PC-3 (cell line): Measurements from ENCODE around the gene MGAT3. TPM values are rescaled to one million over a fixed set of nuclear protein-coding genes. Genes with fewer than 3 reads are reported as not detected.

Experiments
- ATAC-seq: fragments of 200-7000 bp; cut with Tn5 transposase; 2 replicates; pipeline ENCODE4 v1.9.1; 2020; ENCODE audit warnings: mild to moderate bottlenecking, moderate library complexity
- BruUV-seq: library from RNA; stranded (reverse); fragments of 400-500 nt; replicated peaks from 2 replicates; lab custom pipeline; 2021; lab: Mats Ljungman, UMichigan
- CTCF ChIA-PET: fragments of 300-600 bp; sonication (Branson Sonifier 250); formaldehyde crosslinking; loops from one replicate; lab custom pipeline; 2022; ENCODE audit warnings: antibody characterized with exemption; lab: Charles Lee
- POLR2A ChIA-PET: fragments of 300-600 bp; sonication (Branson Sonifier 250); formaldehyde crosslinking; loops from one replicate; lab custom pipeline; 2022; ENCODE audit warnings: antibody characterized with exemption; ENCODE audit not compliant: unreplicated experiment; lab: Charles Lee
- DNase-seq: peaks from one replicate; pipeline ENCODE4 v3.0.0-alpha.2; 2015
- H2AFZ ChIP-seq: fragments of 300-600 bp; sonication (generic); 2 replicates; pipeline ENCODE4 v1.6.0; 2016; ENCODE audit warnings: antibody characterized with exemption, low read length
- H3F3A ChIP-seq: fragments of 300-600 bp; sonication (generic); one replicate; pipeline ENCODE4 v1.6.0; 2017; ENCODE audit warnings: antibody characterized with exemption, low read length, control low read depth, mild to moderate bottlenecking; ENCODE audit not compliant: unreplicated experiment
- H3K27ac ChIP-seq: fragments of 300-600 bp; sonication (generic); 2 replicates; pipeline ENCODE4 v1.5.1; 2016; ENCODE audit warnings: mild to moderate bottlenecking, low read length
- H3K27me3 ChIP-seq: fragments of 300-600 bp; sonication (generic); 2 replicates; pipeline ENCODE4 v1.6.1; 2016; ENCODE audit warnings: low read length, mixed read lengths
- H3K36me3 ChIP-seq: fragments of 300-600 bp; sonication (generic); 2 replicates; pipeline ENCODE4 v1.6.1; 2016; ENCODE audit warnings: low read depth, mixed run types, low read length, mixed read lengths
- H3K4me1 ChIP-seq: fragments of 300-600 bp; sonication (generic); 2 replicates; pipeline ENCODE4 v1.5.1; 2016; ENCODE audit warnings: low read length; ENCODE audit not compliant: insufficient read depth
- H3K4me2 ChIP-seq: fragments of 300-600 bp; sonication (generic); 2 replicates; pipeline ENCODE4 v1.6.0; 2016; ENCODE audit warnings: low read length
- H3K4me3 ChIP-seq: fragments of 300-600 bp; sonication (generic); 2 replicates; pipeline ENCODE4 v1.5.1; 2016; ENCODE audit warnings: mild to moderate bottlenecking, low read length, mixed read lengths
- H3K79me2 ChIP-seq: fragments of 300-600 bp; sonication (generic); 2 replicates; pipeline ENCODE4 v1.6.1; 2017; ENCODE audit warnings: low read length, mixed read lengths
- H3K9ac ChIP-seq: fragments of 300-600 bp; sonication (generic); 2 replicates; pipeline ENCODE4 v1.6.0; 2016; ENCODE audit warnings: mild to moderate bottlenecking, low read length
- H3K9me2 ChIP-seq: fragments of 300-600 bp; sonication (generic); replicated peaks from 2 replicates; pipeline ENCODE4 v1.6.1; 2016; ENCODE audit warnings: mixed run types, low read length, mixed read lengths
- H3K9me3 ChIP-seq: fragments of 300-600 bp; sonication (generic); 2 replicates; pipeline ENCODE4 v1.6.1; 2016; ENCODE audit warnings: low read length, mixed read lengths
- H4K20me1 ChIP-seq: fragments of 300-600 bp; sonication (generic); 2 replicates; pipeline ENCODE4 v1.6.1; 2016; ENCODE audit warnings: low read length, mixed read lengths
- CTCF ChIP-seq: fragments of 300-600 bp; sonication (generic); conservative IDR thresholded peaks from 2 replicates; pipeline ENCODE4 v1.5.1; 2017; ENCODE audit warnings: antibody characterized with exemption, low read depth, mild to moderate bottlenecking, low read length
- EZH2 ChIP-seq: fragments of 300-600 bp; sonication (generic); IDR thresholded peaks from one replicate; pipeline ENCODE4 v1.6.1; 2017; ENCODE audit warnings: antibody characterized with exemption, mild to moderate bottlenecking, low read length; ENCODE audit not compliant: unreplicated experiment
- EZH2phosphoT487 ChIP-seq: fragments of 300-600 bp; sonication (generic); IDR thresholded peaks from 2 replicates; pipeline ENCODE4 v1.6.1; 2018; ENCODE audit warnings: mild to moderate bottlenecking, antibody characterized with exemption, low read length, borderline replicate concordance
- intact Hi-C: fragments of 100-400 bp; cut with micrococcal nuclease; formaldehyde crosslinking; loops from 2 replicates; pipeline ENCODE4 v1.9.0; 2023
- total RNA-seq: library from RNA; depleted of rRNA; stranded (reverse); fragments of >200 nt; gene quantifications from 2 replicates; pipeline ENCODE4 v1.2.3, GENCODE V29; 2014

MGAT3 gene
- total RNA-seq, 1 experiment from 2014 or later, result not detected

- no peaks in the 10 kb centered on the region for H3K27me3 ChIP-seq
- no peak overlapping the region for H3K27ac ChIP-seq
- H4K20me1 ChIP-seq, result no peaks in the 10 kb centered on the region
- H3K9me2 ChIP-seq, result no peaks in the 10 kb centered on the region
- H3K4me3 ChIP-seq, result no peak overlapping the region; the same call in 1 of the 2 replicates
- DNase-seq (no peak), ATAC-seq (no peak)
- peak overlapping the region; percentile 88 for H2AFZ ChIP-seq
- ChIA-PET CTCF (interaction anchor here (0.6 to 1.3 kb wide), 3 partner anchors 134 to 490 kb away, joined by 3 to 6 read pairs (median 5); partner anchors contain the start of gene TAB1), POLR2A (no interaction called here)
- no peaks in the 10 kb centered on the region for H3K9me3 ChIP-seq
- H3K36me3 ChIP-seq, result no peaks in the 10 kb centered on the region; the same call in 1 of the 2 replicates
- H3K9ac ChIP-seq, result no peak overlapping the region
- H3K4me2 ChIP-seq, result peak overlapping the region; percentile 81
- BruUV-seq, result no TSS peak
- intact Hi-C loops, result loop anchor here (5.0 kb wide), 3 partner anchors 37 to 508 kb away; no protein-coding TSS in a partner anchor
- peaks cover 26% of the 10 kb centered on the region for H3K79me2 ChIP-seq
- H3F3A ChIP-seq, result no peaks in the 10 kb centered on the region
- TF ChIP-seq EZH2 (no peak), EZH2phosphoT487 (no peak), CTCF (no peak)
- peaks cover 16% of the 10 kb centered on the region for H3K4me1 ChIP-seq
Measured at GRCh38 chr22:39534092-39534506, 77.3 kb downstream of the MGAT3 start.

DNA sequence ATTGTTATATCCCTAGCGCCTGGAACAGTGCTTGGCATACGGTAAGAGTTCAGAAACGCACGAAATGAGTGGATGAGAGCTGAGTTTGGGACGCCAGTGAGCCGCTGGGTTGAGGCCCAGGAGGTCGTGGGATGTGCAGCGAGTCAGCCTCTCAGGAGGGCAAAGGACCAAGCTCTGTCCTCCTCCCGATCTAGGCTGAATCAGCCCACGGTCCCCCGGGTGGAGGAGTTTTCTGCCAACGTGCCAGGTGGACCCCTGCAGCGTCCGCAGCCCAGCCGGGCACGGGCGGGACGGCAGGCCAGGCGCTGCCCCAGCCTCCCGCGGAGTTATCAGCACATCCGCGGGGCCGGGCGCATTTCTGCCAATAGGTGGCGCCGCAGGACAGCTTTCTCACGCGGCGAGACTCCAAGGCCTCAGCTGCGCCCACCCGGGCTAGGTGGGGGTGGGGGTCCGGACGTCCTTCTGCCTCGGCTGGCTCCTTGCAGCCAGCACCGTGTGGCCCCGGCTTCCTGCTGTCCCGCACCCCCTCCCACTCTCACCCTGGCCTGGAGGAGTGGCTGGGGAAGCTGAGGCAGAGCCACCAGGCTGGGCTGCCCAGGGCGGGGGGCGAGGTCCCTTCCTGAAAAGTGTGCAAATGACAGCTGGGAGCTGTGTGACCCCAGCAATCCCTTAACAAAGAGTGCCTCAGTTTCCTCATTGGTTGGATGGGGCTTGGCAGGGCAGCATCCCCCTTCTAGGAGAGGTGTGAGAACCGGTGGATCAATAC, 78.0 kb downstream of the MGAT3 start:
- Histone ChIP-seq H3K9me3 (no peaks in the 10 kb centered on the region), H3K27ac (no peak overlapping the region), H3K4me2 (peak overlapping the region; percentile 81), H3K4me3 (peak overlapping the region; percentile 42; the same call in 1 of the 2 replicates), H3F3A (no peaks in the 10 kb centered on the region), H3K9me2 (no peaks in the 10 kb centered on the region), H3K4me1 (peaks cover 16% of the 10 kb centered on the region), H2AFZ (peak overlapping the region; percentile 88), H3K36me3 (no peaks in the 10 kb centered on the region; the same call in 1 of the 2 replicates), H4K20me1 (no peaks in the 10 kb centered on the region), H3K27me3 (no peaks in the 10 kb centered on the region), H3K9ac (no peak overlapping the region), H3K79me2 (peaks cover 26% of the 10 kb centered on the region)
- ChIA-PET CTCF (interaction anchor here (0.6 to 1.3 kb wide), 2 partner anchors 400 to 490 kb away, joined by 3 to 6 read pairs; no protein-coding TSS in a partner anchor), POLR2A (no interaction called here)
- no TSS peak for BruUV-seq
- DNase-seq (peak; percentile 71), ATAC-seq (peak; percentile 44)
- intact Hi-C loops, result loop anchor here (5.0 kb wide), 3 partner anchors 37 to 508 kb away; no protein-coding TSS in a partner anchor
- TF ChIP-seq CTCF (peak; percentile 82), EZH2 (no peak), EZH2phosphoT487 (no peak)

- BruUV-seq, result no TSS peak
- Histone ChIP-seq H3K36me3 (no peaks in the 10 kb centered on the region), H3K79me2 (peaks cover 22% of the 10 kb centered on the region), H3K9ac (no peak overlapping the region), H3K9me3 (no peaks in the 10 kb centered on the region), H3K27ac (no peak overlapping the region), H2AFZ (no peak overlapping the region), H3K4me2 (no peak overlapping the region; the same call in 1 of the 2 replicates), H3K27me3 (no peaks in the 10 kb centered on the region), H3K4me1 (peaks cover 16% of the 10 kb centered on the region), H3F3A (no peaks in the 10 kb centered on the region), H4K20me1 (no peaks in the 10 kb centered on the region), H3K9me2 (no peaks in the 10 kb centered on the region), H3K4me3 (no peak overlapping the region)
- TF ChIP-seq EZH2, result no peak
- TF ChIP-seq EZH2phosphoT487, result no peak
- no peak for TF ChIP-seq CTCF
- intact Hi-C loops, result no loop called here
- ChIA-PET POLR2A (no interaction called here), CTCF (interaction anchor here (1.3 kb wide), 1 partner anchor 489 kb away, joined by 6 read pairs; no protein-coding TSS in a partner anchor)
- ATAC-seq (no peak), DNase-seq (no peak)
Measured at GRCh38 chr22:39535357-39535725, 78.5 kb downstream of the MGAT3 start.
